NCI-H2196 treated with DMSO at 0.1 percent for 48 hours (cell line): ENCODE results near the gene TMCC1.
"Not testable (repeated sequence)": the region's sequence is repeated elsewhere in the genome, so short reads cannot be mapped to it uniquely, and the experiment has no call there.

ENCODE experiments used
- DNase-seq: peaks from one replicate; lab custom pipeline; 2025; ENCODE audit not compliant: unreplicated experiment; lab: John Stamatoyannopoulos, UW

The TMCC1 gene

GRCh38 chr3:129689036-129689435 lies 204.5 kb downstream of the TMCC1 start:
- DNase-seq: no peak

- DNase-seq: peak; percentile 57
Observed at GRCh38 chr3:129688271-129688895, 205.1 kb downstream of the TMCC1 start.

GRCh38 chr3:129687586-129688125 lies 205.9 kb downstream of the TMCC1 start:
- DNase-seq: no peak

- peak; percentile 61 for DNase-seq
Observed at GRCh38 chr3:129686941-129687340, 206.6 kb downstream of the TMCC1 start.

- no peak for DNase-seq
Observed at GRCh38 chr3:129684270-129684669, 209.2 kb downstream of the TMCC1 start.

- DNase-seq: no peak
Observed at GRCh38 chr3:129683201-129683600, 210.3 kb downstream of the TMCC1 start.

- DNase-seq: no peak
Observed at GRCh38 chr3:129676985-129677384, 216.5 kb downstream of the TMCC1 start.

- DNase-seq: not testable (repeated sequence)
Observed at GRCh38 chr3:129674798-129675123, 218.8 kb downstream of the TMCC1 start.

GRCh38 chr3:129673897-129674797 lies 219.4 kb downstream of the TMCC1 start:
- no peak for DNase-seq

- no peak for DNase-seq
Observed at GRCh38 chr3:129673012-129673411, 220.5 kb downstream of the TMCC1 start.

- DNase-seq: no peak
Observed at GRCh38 chr3:129672412-129672811, 221.1 kb downstream of the TMCC1 start.

GRCh38 chr3:129665024-129665768 lies 228.3 kb downstream of the TMCC1 start:
- DNase-seq: no peak

- no peak for DNase-seq
Observed at GRCh38 chr3:129663930-129664646, 229.4 kb downstream of the TMCC1 start.

GRCh38 chr3:129663045-129663446 lies 230.5 kb downstream of the TMCC1 start:
- DNase-seq: no peak

- no peak for DNase-seq
Observed at GRCh38 chr3:129662191-129662608, 231.3 kb downstream of the TMCC1 start.

GRCh38 chr3:129661766-129662165 lies 231.7 kb downstream of the TMCC1 start:
- DNase-seq: no peak

- DNase-seq: no peak
Observed at GRCh38 chr3:129658110-129658843, 235.2 kb downstream of the TMCC1 start.

GRCh38 chr3:129657261-129658046 lies 236.1 kb downstream of the TMCC1 start:
- no peak for DNase-seq

- DNase-seq: no peak
Observed at GRCh38 chr3:129656659-129657247, 236.8 kb downstream of the TMCC1 start.
